Measurements from ENCODE around the gene NPAS1.

NPAS1 gene

GRCh38 chr19:47019431-47020041, at the start of gene NPAS1:
TSS of gene NPAS1 (plus strand) at chr19:47019837. CDS start at chr19:47021048, 1,211 bp downstream.
- DNase-seq = no peak

DNA sequence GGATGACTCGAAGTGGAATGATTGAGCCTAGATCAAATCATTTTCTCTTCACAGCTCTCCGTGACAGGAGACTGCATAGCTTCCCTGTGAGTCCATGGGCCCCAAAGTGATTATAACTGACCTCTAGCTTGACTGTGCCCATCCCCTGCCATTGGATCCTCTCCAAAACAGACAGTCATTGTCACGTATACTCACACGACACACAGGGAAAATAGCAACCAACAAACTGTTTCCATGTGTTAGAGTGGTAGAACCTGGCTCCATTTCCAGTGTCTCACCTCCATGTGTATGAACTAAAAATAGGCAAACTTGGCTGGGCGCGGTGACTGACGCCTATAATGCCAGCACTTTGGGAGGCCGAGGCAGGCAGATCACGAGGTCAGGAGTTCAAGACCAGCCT, 48.8 kb upstream of the NPAS1 start:
- no peak for DNase-seq

GRCh38 chr19:46972311-46972710, 47.3 kb upstream of the NPAS1 start:
- DNase-seq = no peak

DNA sequence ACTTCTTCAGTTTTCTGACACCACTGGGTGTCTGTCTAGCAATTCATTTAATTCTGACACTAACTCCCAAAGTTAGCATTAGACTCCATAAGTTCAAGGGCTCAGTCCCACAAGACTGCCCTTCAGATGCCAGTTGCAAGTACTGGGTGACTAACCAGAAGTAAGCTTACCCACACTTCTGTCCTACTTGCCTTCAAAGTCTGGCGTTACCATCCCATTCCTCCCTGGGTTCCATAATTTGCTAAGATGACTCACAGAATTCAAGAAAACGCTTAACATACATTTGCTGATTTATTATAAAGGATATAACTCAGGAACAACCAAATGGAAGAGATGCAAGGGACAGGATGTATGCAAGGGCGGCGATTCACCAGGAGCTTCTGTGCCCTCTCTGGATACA, 45.5 kb upstream of the NPAS1 start:
- DNase-seq = no peak

DNA sequence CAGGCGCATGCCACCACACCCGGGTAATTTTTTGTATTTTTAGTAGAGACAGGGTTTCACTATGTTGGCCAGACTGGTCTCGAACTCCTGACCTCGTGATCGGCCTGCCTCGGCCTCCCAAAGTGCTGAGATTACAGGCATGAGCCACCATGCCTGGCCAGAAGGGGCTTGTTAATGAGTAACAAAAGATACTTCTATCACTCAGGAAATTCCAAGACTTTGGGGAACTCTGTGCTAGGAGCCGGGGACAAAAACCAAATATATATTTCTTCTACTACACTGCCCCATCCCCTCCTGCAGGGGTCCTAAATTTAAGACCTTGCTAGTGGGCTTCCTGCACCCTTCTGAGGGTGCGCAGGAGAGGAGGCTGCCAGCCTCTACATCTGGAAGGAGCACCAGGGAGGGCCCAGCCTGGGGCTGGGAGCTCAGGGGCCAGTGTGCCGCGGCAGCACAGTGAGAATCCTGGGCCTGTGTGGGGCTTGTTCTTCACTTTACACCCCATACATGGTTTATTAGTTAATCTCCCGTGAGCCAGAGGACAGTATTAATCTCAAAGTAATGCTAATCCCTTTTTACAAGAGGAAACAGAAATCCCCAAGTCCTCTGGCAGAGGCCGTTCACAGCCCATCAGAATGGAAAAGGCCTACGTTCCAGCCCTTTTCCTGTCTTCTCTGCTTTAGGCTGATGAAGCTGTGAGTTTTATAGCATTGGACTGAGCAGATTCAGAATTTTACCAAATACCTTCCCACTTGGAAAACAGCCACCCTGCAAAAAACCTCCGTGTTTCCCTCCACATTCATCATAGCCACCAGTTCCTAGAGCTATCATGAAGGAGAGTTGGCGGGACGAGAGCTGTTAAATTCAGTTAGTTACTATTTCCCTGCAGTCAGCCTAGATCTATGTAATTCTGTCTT, 44.4 kb upstream of the NPAS1 start:
- DNase-seq = no peak

DNA sequence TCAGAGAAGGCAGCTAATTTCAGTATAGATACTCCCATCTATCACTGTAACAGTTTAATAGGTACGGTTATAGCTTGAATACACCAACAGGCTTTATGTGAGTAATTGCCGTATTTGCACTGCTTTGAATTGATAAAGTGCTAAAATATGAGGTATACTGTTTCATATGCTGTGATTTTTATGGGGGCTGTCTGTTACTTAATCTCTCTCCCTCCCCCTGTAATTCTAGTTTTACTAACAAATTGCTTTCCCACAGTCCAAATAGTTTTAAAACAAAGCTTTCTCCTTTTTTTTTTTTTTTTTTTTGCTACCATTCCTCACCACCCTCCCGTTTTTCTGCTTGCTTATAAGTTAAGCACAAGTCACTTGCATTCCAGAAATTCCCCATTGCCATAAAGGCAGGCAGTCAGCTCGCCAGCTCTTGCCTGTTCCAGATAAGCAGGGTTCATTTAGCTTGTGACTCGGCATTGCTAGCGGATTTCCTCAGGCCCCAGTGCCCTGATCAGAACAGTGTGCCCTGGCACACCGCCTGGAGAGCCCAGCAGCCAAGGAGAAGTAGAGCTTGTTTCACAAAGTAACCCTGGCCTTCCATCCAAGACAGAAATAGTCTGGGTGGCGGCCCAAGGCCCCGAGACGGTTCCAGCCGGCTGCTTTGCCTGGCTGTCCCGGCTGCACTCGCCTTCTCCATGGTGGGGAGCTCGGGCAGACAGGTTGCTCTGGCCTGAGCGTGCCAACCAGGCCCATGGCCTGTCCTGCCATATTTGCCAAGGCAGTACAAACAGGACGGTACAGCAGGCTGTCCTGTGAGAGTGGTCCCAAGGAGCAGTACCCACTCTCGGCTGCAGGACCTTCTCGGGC, 43.5 kb upstream of the NPAS1 start:
- no peak for DNase-seq

GRCh38 chr19:46976845-46977320, 42.8 kb upstream of the NPAS1 start:
- no peak for DNase-seq

- no peak for DNase-seq
Measured at GRCh38 chr19:46977548-46977947, 42.1 kb upstream of the NPAS1 start.

DNA sequence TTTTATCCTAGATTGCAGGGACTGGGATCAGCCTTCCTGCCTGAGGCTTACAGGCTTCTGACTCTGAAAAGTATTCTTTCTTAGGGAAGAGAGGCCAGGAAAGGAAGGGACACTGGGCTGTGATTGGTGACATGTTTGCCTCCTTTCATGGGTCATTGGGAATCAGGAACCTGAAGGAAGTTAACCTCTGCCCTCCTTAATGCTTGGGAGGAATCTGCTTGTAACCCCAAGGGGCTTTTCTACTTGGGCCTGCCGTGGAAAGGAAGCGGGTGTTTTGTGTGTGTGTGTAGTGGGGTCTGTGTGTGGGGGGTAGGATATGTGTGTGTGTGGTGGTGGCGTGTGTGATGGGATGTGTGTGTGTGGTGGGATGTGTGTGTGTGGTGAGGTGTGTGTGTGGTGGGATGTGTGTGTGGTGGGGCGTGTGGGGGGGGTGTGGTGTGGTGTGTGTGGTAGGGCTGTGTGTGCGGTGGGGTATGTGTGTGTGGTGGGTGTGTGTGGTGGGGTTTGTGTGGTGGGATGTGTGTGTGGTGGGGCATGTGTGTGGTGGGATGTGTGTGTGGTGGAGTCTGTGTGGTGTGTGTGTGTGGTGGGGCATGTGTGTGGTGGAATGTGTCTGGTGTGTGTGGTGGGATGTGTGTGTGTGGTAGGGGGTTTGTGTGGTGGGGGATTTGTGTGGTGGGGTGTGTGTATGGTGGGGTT, 41.3 kb upstream of the NPAS1 start:
- DNase-seq = no peak

GRCh38 chr19:46979126-46980105, 40.2 kb upstream of the NPAS1 start:
- no peak for DNase-seq

DNA sequence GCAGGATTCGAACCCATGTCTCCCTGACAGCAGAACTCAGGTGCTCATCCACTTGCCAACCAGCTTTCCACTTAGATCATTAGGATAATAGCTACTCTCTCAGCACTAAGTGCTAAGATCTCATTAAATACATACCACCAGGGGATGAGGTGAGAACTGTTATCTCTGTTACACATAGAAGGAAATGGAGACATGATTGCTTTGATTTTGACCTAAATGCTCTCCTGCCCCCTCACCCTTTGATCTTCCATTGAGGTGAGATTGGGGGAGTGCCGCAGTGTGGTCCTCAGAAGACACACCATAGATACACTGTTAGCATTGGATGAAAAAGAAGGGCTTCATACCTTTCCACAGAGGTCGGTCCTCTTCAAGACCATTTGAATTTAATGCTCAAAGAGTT, 38.9 kb upstream of the NPAS1 start:
- no peak for DNase-seq

GRCh38 chr19:46981286-46981945, 38.2 kb upstream of the NPAS1 start:
- DNase-seq = no peak

DNA sequence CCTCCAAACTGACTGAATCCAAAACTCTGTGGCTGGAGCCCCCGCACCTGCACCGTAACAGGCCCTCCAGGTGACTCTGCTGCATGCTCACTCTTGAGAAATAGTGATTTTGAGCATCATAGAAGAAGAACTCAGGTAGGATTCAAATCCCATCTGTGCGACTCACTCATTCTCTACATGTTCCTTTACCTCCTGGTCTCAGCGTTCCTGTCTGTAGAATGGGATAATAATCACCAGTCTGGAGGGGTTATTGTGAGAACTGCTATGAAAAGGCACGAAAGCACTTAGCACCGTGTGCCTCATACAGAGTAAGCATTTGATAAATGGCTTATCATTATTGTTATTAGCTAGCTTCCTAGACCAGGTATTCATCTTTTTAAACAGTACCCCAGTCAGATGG, 36.5 kb upstream of the NPAS1 start:
- no peak for DNase-seq

GRCh38 chr19:46984077-46985010, 35.3 kb upstream of the NPAS1 start:
- no peak for DNase-seq

DNA sequence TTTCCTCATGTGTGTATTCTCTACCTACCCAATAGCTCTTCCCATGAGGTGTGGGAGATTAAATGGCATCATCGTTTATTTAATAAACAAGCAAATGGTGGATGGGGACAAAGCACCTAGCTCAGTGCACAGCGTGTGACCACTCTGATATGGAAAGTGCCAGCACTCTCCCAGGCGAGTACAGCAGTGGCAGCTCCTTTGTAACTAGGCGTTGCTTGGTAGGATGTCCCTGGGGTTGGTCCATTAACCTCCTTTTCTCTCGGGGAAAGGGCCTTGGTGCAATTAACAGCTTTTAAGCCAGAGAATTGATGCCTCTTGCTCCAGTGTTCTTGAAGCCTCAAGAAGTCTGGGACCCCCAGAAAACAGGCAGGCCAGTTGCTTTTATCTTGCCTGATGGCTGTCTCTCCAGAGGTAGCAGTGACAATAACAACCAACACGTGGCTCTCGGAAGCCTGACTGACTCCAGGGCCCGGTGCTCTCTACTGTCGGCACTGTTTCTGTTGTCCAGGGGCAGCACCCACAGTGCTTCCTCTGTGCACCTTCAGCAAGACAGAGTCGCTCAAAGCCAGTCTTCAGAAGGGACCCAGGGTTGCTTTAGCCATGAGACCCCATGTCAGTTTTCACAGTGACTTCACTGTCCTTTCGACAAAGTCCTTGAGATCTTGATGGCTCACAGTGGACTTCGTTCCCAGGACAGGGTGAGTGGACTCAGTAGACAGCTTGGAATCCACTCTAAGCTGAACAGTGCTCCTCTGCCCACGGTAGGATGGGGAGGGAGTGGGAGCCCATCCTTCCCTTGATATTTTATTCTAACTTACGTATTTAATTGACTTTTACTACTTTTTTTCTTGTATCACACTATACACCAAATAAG, 33.9 kb upstream of the NPAS1 start:
- no peak for DNase-seq

- DNase-seq = no peak
Measured at GRCh38 chr19:46988614-46989230, 30.9 kb upstream of the NPAS1 start.

DNA sequence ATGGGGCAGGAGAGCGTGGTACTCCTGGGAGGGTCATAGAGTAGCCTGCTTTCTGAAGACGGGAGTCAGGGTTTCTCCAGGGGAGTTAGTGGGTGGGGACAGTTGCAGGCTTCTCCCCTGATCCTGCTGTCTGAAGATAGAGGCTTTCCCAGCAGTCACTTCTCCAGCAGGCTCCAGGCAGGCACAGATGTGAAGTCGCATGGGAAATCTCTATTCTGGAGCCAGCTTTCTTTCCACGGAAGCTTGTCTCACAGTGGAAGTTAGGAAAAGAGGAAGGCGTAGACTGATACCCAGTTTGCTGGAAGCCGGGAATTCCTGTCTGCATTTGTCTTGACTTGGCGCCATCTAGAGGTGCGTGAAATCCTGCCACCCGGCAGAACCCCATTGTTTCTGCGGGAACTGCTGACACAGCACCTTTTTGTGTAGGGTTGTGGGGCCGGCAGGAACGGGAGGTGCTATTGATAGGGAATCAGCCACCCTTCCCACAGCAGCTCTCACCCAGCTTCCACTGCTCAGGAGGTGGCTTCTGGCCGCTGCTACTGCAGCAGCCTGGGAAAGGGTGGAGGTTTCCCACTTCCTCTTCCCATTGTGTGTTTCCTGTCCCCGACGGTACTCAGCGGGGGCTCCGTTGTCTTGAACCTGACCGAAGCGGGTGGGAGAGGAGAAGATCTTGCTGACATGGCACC, 28.5 kb upstream of the NPAS1 start:
- DNase-seq = peak; percentile 68

Data from activated CD8-positive, alpha-beta memory T cell treated with anti-CD3 and anti-CD28 coated beads, Interleukin-2, amount 50 U/mL, for 4 hours (primary cell).